ENCODE results near the gene HSPA1L.

Gene HSPA1L

DNA sequence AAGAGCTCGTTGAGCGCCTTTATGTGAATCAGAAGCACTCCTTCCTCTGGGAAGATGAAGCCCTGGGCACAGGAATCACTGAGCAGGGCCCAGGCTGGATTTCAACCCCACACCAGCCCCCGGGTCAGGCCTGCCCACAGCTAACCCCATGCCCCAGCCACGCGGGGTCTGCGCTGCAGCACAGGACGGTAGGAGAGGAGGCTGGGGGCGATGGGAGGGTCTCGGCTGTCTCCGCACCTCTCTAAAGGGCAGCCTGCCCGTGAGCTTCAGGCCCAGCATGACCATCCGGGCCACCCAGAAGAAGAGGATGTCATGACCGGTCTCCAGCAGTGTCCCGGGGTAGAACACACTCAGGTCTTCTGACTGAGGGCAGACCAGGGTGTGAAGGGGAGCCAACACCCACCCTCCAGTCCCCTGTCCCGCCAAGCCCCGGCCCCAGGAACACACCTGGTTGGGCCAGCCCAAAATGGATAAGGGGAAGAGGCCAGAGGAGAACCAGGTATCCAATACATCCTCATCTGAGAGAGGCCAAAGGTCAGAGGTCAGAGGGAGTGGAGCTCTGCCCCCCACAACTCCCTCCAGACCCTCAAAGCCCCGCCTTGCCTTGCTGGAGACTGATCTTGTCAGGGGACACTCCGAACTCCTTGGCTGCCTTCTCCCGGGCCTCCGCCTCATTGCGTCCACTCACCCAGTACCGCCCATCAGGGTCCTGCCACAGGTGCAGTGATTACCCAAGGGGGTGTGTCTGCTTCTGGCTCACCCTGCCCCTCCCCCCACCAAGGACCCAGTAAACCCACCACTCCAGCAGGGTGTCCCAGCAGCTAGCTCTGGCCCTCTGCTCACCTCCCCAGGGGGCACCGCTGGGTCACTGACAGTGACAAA lies 33.6 kb downstream of the HSPA1L start:
- no peak for DNase-seq (ENCODE audit: low spot score)

DNA sequence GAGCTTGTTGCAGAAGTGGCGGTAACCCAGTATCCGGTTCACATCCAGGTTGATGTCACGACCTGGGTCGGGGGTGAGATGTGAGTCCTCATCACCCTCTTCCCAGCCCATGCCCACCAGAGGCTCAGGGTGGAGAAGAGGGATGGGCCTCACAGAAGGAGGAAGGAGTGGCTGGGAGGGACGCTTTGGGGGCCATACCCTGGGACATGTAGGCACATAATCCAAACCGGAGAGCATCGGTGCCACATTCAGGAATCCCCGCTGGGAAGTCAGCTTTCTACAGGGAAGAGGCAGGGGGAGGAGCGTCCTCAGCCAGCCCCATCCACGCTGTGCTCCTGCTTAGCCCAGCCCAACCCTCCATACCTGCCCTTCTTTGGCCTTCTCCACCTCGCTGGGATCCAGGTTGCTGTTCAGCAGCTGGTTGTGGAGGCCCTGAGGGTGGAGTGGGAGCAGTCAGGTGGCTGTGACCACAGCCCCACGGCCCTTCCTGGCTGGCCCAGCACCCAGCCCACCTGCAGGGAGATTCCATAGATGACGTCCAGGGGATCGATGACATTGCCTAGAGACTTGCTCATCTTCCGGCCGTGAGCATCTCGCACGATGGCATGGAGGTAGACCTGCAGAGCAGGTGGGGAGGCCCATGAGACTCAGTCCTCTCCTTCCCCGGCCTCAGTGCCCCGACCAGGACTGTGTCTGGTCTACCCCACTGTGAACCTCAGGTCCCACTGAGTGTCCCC lies 34.4 kb downstream of the HSPA1L start:
- no peak for DNase-seq (ENCODE audit: low spot score)

DNA sequence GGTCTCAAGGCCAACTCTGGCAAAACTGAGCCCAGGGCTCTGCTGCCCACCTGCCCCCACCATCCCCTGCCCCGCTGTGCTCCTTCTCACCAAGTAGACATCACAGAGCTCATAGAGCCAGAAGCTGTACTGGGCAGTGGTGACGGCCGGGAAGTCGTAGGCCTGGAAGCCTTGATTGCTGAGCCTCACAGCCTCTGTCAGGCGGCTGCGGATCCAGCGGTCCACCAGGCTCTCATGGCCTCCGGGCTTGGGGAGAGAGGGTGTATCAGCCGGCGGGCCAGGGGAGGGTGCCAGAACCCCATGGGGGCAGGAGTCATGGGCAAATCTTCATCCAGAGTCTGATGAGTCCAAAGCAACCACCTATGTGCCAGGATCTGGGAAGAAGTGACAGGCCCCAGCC lies 35.2 kb downstream of the HSPA1L start:
- no peak for DNase-seq (ENCODE audit: low spot score)

DNA sequence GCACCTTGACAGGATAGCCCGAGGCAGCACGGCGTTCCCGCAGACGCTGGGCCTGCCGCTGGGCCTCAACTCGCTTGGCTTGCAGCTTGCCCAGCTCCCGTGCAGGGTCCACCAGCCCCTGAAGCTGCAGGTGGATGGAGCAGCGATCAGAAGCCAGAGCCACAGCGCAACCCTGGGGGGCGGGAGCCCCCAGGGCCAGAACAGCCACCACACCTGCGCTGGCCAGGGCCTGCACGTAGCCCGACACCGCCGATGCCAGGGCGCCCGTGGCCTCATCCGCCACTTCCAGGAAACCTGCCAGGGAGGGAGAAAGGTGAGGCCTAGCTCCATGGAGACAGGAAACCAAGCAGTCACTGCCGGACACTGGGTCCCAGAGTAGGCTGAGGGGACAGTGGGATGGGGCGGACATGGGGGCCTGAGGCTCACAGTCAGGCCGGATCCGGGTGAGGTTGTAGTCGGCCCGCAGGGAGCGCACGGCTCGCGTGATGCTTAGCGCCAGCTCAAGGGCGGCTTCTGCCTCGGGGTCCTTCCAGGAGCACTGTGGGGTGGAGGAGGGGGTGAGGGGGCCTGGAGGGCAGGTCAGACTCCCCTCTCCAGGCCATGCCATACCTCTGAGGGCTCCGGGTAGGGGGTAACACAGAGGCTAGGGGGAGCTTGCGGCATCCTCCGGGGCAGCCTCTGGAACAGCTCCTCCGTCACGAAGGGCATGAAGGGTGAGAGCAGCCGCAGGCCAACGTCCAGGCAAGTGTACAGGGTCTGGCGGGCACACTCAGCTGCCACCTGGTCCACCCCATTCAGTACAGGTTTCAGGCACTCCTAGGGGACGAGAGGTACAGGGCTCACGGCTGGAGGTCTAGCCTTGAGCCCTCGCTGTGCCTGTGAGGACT lies 35.8 kb downstream of the HSPA1L start:
- DNase-seq (ENCODE audit: low spot score) = no peak

DNA sequence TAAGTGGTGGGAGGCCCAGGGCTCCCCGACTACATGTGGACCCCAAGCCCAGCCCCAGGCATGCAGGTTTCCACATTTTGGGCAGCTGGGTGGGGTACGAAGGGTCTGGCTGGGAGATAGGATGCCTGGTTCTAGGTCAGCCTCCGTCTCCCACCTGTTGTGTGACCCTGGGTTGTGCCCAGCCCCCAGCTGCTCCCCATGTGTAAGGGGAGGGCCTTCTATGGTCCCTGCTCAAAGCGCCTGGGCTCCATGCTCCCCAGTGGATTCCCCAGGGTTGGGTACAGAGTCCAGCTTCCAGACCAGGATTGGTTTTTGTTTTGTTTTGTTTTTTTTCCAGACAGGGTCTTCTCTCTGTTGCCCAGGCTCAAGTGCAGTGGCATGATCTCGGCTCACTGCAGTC lies 36.9 kb downstream of the HSPA1L start:
- no peak for DNase-seq (ENCODE audit: low spot score)

DNA sequence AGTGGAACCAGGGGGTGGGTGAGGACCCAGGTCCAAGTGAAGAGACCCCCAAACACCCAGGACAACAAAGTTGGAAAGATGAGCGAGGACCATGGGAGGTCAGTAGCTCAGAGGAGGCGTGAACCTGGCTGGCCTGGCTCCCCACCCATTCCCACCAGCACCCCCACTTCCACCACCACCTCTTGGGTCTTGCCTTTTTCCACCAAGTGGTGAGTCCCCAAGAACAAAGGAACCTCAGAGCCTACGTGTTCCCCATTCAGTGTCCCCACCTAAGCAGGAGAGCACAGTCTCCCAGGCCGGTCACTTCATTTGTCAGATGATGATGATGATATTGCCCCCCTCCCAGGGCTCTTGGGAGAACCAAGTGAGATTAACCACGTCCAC lies 37.4 kb downstream of the HSPA1L start:
- DNase-seq (ENCODE audit: low spot score) = no peak

DNA sequence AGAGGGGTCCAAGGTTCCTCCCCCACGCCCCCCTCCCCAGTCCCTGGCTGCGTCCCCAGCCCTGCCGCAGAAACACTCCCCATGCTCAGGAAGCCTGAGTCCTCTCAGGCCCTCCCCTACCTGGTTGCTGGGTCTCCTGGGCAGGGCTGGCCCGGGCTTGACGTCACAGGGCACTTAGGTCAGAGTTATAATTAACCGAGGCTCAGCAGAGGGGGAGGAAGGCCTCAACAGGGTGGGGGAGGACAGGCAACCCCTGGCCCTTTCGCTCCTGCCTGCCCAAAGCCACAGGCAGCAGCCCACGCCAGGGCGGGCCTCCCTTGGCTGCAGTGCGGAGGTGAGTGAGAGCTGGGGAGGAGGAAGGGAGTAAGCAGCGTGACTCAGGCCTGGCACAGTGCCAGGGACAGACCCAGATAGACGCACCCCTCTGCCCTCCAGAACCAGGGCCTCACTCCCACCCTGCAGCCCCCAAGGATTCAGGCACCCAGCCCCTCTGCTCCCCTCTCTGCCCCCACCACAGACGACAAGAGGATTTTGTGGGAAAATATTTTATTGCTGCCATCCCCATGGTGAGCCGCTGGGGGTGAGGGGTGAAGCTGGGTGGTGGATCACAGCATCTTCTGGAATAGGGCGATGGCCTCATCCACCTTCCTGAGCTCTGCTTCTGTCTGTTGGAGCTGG lies 38.0 kb downstream of the HSPA1L start, which contains the start of gene VWA7:
Gene VWA7, minus strand, starts transcription at position 340 of the 678 bp plus-strand sequence. CDS start 549 bp downstream, outside the sequence.
- DNase-seq (ENCODE audit: low spot score) = peak; percentile 78

DNA sequence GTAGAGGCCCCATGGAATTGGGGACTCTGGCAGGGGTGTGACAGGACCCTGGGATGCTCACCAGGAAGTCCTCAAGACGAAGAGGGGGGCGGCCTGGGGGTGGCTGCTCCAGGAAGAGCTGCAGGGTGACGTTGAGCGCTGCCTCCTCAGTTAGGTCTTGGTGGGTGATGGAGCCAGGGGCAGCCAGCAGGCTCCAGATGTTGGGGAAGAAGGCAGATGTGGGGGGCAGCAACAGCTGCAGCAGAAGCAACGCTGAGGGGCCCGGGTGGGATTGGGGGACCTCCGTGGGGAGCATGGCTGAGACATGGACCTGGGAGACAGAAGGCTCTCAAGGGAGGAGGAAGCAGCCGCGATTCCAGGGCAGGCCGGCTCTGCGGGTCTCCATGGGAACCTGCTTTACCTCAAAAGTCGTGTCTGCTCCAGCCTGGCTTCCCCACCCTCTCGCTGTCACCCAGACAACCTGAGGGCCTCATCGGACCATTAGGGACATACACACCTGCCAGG lies 38.5 kb downstream of the HSPA1L start:
- DNase-seq (ENCODE audit: low spot score) = no peak

DNA sequence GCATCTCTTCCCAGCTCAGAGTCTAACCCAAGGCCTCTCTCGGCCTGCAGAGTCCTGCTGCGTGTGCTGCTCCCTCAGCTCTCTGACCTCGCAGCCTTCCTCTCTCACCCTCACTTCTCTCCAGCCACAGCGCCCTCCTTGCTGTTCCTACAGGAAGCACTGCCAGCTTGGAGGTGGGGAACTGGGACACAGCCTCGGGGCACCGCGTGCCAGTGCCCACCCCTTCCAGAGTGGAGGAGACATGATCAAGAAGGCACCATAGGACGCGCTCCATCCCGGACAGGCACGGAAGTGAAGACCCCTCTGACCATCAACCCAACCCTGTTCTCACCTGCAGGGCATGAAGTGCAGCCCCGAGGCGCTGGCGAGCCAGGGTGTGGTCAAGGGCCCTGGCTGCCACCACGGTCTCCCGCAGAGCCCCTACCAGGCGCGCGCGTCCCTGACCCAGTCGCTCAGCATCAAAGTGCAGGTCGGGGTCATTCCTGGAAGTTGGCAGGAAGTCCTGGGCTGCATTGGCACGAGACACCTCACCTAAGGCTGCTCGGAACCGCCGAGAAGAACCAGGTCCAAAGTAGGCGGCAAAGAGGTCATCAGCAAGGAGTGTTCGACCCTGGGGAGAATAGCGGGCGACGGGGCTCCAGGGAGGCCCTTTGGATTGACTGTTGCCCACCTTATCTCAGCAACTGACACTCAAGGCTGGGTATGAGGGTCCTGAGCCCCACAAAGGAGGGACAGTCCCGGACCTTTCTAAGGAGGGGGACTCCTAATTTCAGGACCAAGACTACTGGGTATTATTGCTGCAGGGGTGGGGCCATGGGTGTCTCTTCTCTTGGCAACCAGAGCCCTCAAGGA lies 39.2 kb downstream of the HSPA1L start:
- DNase-seq (ENCODE audit: low spot score) = no peak

DNA sequence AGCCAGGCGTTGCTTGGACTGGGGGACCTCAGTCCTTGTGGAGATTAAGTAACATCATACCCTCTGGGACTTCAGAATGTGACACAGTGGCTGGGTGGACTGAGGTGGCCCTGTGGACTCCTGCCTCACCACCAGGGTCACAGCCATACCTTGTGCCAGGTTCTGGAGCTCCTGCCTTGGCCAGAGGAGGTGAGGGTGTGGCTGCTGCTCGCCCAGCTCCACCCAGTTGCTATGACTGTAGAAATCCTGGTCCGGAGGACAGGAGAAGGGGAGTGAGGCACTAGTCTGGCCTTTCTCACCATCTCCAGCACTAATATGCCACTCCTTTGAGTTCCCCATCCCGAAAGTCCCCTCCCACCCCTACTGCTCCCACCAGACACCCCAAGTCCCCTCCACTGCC lies 39.9 kb downstream of the HSPA1L start:
- DNase-seq (ENCODE audit: low spot score) = peak; percentile 55

DNA sequence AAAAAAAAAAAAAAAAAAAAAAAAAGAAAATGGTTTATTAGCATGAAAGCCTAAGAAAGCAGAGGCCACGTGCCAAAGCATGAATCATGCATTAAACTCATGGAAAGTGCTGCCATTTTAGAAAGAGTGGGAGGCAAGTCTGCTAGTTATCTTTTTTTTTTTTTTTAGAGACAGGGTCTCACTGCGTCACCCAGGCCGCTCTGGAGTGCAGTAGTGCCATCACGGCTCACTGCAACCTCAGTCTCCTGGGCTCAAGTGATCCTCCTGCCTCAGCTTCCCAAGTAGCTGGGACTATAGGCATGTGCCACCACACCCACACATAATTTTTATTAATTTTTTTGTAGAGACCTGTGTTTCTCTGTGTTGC lies 43.1 kb downstream of the HSPA1L start:
- no peak for DNase-seq (ENCODE audit: low spot score)

DNA sequence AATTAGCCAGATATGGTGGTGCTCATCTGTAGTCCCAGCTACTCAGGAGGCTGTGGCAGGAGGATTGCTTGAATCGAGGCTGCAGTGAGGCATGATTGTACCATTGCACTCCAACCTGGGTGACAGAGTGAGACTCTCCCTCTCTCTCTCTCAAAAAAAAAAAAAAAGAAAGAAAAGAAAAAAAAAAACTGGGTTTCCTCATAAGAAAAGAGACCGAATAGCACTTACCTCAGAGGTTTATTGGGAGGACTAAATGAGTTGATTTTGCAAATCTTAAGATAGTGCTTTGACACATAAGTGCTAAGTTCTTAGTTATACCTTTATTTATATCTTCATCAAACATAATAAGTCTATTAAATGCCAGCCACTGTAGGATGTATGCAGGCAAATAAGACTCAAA lies 44.2 kb downstream of the HSPA1L start:
- no peak for DNase-seq (ENCODE audit: low spot score)

DNA sequence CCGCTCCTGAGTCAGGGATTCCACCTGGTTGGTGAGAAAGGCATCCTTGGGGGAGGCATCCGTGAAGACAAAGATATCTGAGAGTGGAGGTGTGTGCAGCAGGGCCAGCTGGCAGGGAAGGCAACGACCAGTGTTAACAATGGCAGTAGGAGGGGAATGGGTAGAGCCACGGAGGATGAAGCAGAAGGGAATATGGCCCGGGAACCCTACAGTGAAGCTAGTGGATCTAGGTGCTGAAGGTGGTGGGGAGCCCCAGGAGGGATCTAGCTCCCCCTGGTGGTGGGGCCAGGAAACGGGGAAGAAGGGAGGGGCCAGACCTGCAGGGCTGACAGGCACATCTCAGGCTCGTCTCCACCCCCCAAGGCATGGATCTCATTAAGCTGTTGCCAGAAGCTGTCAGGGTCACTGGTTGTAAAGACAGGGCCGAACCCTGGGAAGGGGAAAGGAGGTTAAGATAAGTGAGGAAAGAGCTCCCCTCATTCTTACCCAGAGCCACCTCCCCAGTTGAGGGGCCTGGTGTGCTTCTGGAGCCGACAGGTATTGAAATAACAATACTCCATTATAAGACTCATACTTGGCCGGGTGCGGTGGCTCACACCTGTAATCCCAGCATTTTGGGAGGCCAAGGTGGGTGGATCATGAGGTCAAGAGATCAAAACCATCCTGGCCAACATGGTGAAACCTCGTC lies 45.3 kb downstream of the HSPA1L start:
- DNase-seq (ENCODE audit: low spot score) = peak; percentile 91

DNA sequence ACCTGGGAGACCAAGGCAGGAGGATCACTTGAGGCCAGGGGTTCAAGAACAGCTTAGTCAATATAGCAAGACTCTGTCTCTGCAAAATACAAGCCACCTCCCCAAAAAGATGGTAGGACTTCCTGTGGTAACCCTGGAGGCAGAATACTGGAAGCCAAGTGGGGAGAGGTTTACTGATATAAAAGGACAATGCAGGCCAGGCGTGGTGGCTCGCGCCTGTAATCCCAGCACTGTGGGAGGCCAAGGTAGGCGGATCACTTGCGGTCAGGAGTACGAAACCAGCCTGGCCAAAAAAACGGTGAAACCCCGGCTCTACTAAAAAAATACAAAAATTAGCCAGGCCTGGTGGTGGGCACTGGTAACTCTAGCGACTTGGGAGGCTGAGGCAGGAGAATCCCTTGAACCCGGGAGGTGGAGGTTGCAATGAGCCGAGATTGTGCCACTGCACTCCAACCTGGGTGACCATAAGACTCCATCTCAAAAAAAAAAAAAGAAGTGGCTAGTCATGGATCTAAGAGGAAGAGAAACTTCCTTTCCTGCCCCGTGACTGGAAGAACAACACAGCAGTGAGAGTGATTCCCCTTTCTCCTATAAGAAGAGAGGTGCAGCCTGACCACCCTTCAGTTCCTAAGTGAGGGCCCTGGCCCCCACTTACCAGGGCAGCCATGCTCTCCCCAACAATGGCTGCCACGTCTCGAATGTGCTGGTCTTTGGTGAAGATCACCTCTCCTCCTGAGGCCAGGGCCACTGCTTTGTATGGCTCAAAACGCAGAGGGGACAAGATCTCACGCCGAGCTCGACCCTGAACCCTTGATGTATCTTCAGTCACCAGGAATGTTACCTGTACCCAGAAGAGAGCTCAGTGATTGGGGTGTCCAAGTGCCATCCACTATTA lies 46.5 kb downstream of the HSPA1L start:
- DNase-seq (ENCODE audit: low spot score) = no peak

DNA sequence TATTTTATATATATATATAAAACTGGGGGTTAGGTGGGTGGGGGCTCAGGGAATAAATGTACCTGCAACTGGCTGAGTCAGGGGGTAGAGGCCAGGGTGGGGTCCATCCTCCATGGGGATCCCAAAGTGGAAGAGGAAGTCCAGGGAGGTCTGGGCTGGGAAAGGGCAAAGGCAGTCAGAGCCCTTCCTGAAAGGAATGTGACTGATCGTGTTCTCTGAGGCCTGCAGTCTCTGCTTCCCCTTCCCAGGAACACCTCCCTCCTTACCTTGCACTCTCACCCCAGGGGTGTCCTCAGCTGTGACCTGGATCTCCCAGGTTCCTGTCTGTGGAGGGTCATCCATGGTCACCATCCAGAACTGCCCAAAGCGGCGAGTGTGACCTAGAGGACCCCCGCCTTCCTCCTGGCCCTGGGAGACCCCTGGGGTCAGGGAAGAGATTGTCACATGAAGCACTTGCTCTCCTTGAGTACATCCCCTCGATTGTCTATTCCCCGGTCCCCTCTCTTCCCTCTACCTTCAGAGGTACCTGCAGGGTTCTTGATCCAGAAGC lies 47.9 kb downstream of the HSPA1L start:
- no peak for DNase-seq (ENCODE audit: low spot score)

DNA sequence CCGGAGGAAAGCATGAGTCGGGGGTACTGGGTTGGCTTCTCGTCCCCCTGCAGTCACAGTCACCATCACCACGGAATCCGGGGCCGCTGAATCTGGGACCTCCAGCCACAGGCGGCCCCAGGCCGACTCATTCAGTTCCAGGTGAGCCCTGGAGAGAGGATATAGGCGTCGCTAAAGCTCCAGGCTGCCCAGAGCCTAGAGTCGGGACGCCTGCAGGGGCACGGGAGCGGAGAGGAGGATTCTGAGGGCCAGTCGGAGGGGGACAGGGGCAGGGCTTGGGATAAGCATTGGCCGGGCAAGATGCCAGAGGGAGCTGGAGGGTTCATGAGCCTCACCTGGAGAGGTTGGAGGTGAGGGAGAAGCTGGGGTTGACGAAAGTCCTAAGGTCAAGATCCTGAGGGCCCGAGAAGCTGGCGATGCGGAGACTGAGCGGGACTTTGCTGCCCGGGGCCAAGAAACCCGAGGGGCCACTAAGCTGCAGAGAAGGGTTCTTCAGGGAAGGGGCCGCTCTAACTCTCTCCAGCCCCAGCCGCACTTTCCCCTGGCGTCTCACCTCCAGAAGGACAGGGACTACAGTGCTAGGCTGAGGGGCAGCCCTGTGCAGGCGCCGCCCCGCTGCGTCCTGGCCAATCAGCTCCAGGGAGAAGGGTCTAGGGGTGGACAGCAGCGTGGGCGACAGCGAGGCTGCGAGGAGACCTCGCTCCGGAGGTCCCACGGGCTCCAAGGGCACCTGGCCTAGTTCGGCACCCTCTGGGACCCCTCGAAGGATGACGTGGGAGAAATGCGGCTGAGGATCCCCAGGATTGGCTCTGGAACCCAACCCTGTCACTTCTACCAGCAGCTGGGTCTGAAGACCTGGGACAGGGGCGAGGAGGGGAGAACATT lies 48.9 kb downstream of the HSPA1L start:
- DNase-seq (ENCODE audit: low spot score) = no peak

DNA sequence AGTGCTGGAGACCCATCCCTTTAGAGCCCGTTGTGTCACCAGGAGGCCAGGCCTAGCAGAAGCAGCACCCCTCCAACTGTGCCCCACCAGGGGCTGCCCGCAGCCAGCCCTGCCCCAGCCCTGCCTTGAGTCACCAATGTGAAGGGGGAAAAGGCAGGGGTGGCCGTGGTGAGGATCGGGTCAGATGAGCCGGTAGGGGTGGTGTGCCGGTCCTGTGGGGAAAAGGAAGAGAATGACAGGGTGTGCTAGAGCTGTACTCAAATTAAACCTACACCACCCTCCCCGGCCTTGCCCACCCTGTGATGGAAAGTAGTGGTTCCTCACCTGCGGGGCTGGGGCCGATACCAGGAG lies 49.5 kb downstream of the HSPA1L start:
- no peak for DNase-seq (ENCODE audit: low spot score)

DNA sequence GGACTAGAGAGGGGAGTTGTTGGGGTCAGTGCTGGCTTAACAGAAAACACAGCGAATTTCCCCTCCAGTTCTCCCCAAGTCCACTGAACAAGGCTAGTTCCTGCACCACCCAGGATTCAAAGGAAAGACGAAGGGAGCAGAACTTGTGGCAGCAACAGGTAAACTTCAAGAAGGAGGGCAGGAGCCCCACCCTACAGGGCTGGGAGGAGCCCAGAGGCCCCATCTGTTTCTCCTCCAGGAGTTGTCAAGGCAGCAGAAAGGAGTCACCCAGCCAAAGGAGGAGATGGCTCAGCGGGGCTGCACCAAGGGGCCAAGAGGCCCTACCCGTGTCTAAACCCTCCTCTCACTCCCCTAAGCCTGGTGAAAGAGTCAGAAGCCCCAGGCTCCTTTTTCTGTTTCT lies 50.9 kb downstream of the HSPA1L start:
- no peak for DNase-seq (ENCODE audit: low spot score)
